ENCODE data around the gene ELL. TPM values are rescaled to one million over a fixed set of nuclear protein-coding genes. Genes with fewer than 3 reads are reported as not detected.
A peak's percentile ranks its signal among the peaks of the same experiment; 100 is the strongest.

The ELL gene
- polyA plus RNA-seq, 4 donors, result 8.6 to 12.2 (median 10.4) TPM

DNA sequence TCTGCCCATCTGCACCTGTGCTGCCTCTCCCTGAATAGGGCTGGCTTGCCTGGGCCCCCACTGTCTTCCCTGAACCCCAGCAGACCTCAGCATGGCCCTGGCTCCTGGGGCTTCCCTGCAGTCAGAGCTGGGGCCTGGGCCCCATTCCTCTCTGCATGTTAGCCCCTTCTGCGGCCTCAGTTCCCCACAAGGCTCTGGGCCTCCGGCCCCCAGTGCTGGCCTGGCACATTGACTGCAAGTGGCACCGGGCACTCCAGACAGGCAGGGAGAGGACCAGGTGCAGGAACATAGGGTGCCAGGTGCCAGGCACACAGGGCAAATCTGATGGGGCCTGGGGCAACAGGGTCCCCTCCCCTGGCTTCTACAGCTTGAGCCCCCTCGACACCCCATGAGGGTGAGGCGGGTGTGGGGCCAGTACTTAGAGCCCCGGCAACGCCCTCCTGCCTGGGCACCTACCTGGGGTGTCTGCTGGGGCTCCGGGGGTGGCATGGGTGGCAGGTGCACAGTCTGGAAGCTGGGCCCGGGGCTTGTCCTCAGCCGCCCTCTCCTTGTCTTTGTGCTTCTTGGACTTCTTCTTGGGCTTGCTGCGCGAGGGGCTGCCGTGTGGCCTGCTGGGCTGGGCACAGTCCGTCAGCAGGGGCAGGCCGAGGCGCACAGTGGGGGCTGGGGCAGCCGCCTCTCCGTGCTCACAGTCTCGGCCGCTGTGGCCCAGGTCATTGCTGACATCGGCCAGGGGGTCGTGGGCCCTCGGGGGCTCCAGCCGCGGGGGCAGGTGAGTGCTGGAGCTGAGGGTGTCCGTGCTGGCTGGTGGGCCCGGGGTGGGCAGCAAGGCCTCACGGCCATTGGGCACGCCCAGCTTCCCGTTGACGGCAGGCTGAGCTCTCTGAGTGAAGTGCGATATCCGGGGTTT, 71.6 kb downstream of the ELL start:
- 72 to 77% (median 74%) methylated on average over 29 to 33 of the region's 33 CpGs for whole genome bisulfite sequencing, 3 donors
- FAIRE-seq (no peak), DNase-seq (no peak)
- peaks cover 8 to 89% (median 18%) of the 10 kb centered on the region in 3 donors for H3K36me3 ChIP-seq (ENCODE audit: control insufficient read depth in 3 of 3, insufficient read depth in 2 of 3, low read depth in 1 of 3, low read length in 3 of 3)
- H3K4me1 ChIP-seq (ENCODE audit: control insufficient read depth in 3 of 3, insufficient read depth in 2 of 3, low read depth in 1 of 3, low read length in 2 of 3), result peaks cover 0 to 17% (median 2%) of the 10 kb centered on the region in 3 donors
- H3K27me3 ChIP-seq (ENCODE audit: control insufficient read depth in 3 of 3, insufficient read depth in 3 of 3, low read length in 3 of 3), result no peaks in the 10 kb centered on the region
- H3K27ac ChIP-seq (ENCODE audit: low read depth in 1 of 3, low read length in 2 of 3), result no peak overlapping the region
- no peaks in the 10 kb centered on the region for H3K9me3 ChIP-seq (ENCODE audit: control insufficient read depth in 2 of 2, insufficient read depth in 1 of 2, low read depth in 1 of 2, low read length in 1 of 2)
- no peak overlapping the region for H3K4me3 ChIP-seq (ENCODE audit: low read depth in 1 of 3, low read length in 3 of 3)

GRCh38 chr19:18449552-18449951, 72.3 kb downstream of the ELL start:
- no peak overlapping the region for H3K27ac ChIP-seq (ENCODE audit: low read depth in 1 of 3, low read length in 2 of 3)
- FAIRE-seq, result no peak
- H3K4me3 ChIP-seq (ENCODE audit: low read depth in 1 of 3, low read length in 3 of 3), result no peak overlapping the region
- peaks cover 0 to 24% (median 2%) of the 10 kb centered on the region in 3 donors for H3K4me1 ChIP-seq (ENCODE audit: control insufficient read depth in 3 of 3, insufficient read depth in 2 of 3, low read depth in 1 of 3, low read length in 2 of 3)
- peaks cover 11 to 91% (median 20%) of the 10 kb centered on the region in 3 donors for H3K36me3 ChIP-seq (ENCODE audit: control insufficient read depth in 3 of 3, insufficient read depth in 2 of 3, low read depth in 1 of 3, low read length in 3 of 3)
- WGBS, 3 donors, result 94 to 98% (median 94%) methylated on average over 14 of the region's 14 CpGs
- no peaks in the 10 kb centered on the region for H3K27me3 ChIP-seq (ENCODE audit: control insufficient read depth in 3 of 3, insufficient read depth in 3 of 3, low read length in 3 of 3)
- no peaks in the 10 kb centered on the region for H3K9me3 ChIP-seq (ENCODE audit: control insufficient read depth in 2 of 2, insufficient read depth in 1 of 2, low read depth in 1 of 2, low read length in 1 of 2)
- DNase-seq, result no peak

GRCh38 chr19:18446811-18447359, 75.0 kb downstream of the ELL start:
- DNase-seq (no peak), FAIRE-seq (no peak)
- Histone ChIP-seq H3K36me3 (ENCODE audit: control insufficient read depth in 3 of 3, insufficient read depth in 2 of 3, low read depth in 1 of 3, low read length in 3 of 3) (peaks cover 11 to 92% (median 23%) of the 10 kb centered on the region in 3 donors), H3K27ac (ENCODE audit: low read depth in 1 of 3, low read length in 2 of 3) (no peak overlapping the region), H3K4me1 (ENCODE audit: control insufficient read depth in 3 of 3, insufficient read depth in 2 of 3, low read depth in 1 of 3, low read length in 2 of 3) (peaks cover 0 to 30% (median 2%) of the 10 kb centered on the region in 3 donors), H3K9me3 (ENCODE audit: control insufficient read depth in 2 of 2, insufficient read depth in 1 of 2, low read depth in 1 of 2, low read length in 1 of 2) (no peaks in the 10 kb centered on the region), H3K27me3 (ENCODE audit: control insufficient read depth in 3 of 3, insufficient read depth in 3 of 3, low read length in 3 of 3) (no peaks in the 10 kb centered on the region), H3K4me3 (ENCODE audit: low read depth in 1 of 3, low read length in 3 of 3) (no peak overlapping the region)
- 81 to 94% (median 93%) methylated on average over 11 to 12 of the region's 12 CpGs for WGBS, 3 donors

DNA sequence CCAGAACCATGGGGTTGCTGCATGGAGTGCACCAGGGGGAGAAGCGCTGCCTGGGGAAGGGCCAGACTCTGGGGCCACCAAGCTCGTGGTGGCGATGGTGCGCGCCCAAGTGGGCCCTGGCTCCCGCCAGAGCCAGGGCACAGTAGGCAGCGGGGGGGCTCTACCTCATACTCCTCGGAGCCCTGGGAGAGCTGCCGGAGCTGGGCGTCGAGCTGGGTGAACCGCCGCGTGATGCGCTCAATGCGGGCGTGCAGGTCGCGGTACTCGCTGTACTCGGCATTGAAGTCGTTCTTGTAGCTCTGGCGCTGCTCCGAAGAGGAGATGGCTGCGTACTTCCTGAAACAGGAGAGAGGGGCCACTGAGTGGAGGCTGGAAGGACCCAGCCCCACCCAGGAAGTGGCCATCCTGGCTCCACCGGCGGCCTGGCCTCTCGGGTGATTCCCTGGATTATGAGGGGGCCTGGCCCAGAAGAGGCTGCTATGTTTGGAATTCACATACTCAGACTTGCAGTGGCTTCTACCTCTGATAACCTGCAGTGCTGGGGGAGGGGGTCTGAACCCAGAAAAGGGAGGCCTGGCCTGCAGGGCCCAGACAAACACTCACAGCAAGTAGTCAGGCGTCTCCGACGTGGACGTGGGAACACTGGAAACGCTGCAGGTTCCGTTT, 75.6 kb downstream of the ELL start:
- H3K4me3 ChIP-seq (ENCODE audit: low read depth in 1 of 3, low read length in 3 of 3), result no peak overlapping the region
- H3K4me1 ChIP-seq (ENCODE audit: control insufficient read depth in 3 of 3, insufficient read depth in 2 of 3, low read depth in 1 of 3, low read length in 2 of 3), result peaks cover 0 to 33% (median 2%) of the 10 kb centered on the region in 3 donors
- DNase-seq, result no peak
- FAIRE-seq, result no peak
- peaks cover 11 to 86% (median 23%) of the 10 kb centered on the region in 3 donors for H3K36me3 ChIP-seq (ENCODE audit: control insufficient read depth in 3 of 3, insufficient read depth in 2 of 3, low read depth in 1 of 3, low read length in 3 of 3)
- H3K9me3 ChIP-seq (ENCODE audit: control insufficient read depth in 2 of 2, insufficient read depth in 1 of 2, low read depth in 1 of 2, low read length in 1 of 2), result no peaks in the 10 kb centered on the region
- WGBS, 3 donors, result 89 to 94% (median 90%) methylated on average over 34 of the region's 34 CpGs
- H3K27me3 ChIP-seq (ENCODE audit: control insufficient read depth in 3 of 3, insufficient read depth in 3 of 3, low read length in 3 of 3), result no peaks in the 10 kb centered on the region
- no peak overlapping the region for H3K27ac ChIP-seq (ENCODE audit: low read depth in 1 of 3, low read length in 2 of 3)

GRCh38 chr19:18445262-18445948, 76.5 kb downstream of the ELL start:
- Histone ChIP-seq H3K27ac (ENCODE audit: low read depth in 1 of 3, low read length in 2 of 3) (peak overlapping the region in 1 of 3 donors; percentile 43), H3K36me3 (ENCODE audit: control insufficient read depth in 3 of 3, insufficient read depth in 2 of 3, low read depth in 1 of 3, low read length in 3 of 3) (peaks cover 9 to 77% (median 19%) of the 10 kb centered on the region in 3 donors), H3K9me3 (ENCODE audit: control insufficient read depth in 2 of 2, insufficient read depth in 1 of 2, low read depth in 1 of 2, low read length in 1 of 2) (no peaks in the 10 kb centered on the region), H3K27me3 (ENCODE audit: control insufficient read depth in 3 of 3, insufficient read depth in 3 of 3, low read length in 3 of 3) (no peaks in the 10 kb centered on the region), H3K4me1 (ENCODE audit: control insufficient read depth in 3 of 3, insufficient read depth in 2 of 3, low read depth in 1 of 3, low read length in 2 of 3) (peaks cover 0 to 35% (median 0%) of the 10 kb centered on the region in 3 donors), H3K4me3 (ENCODE audit: low read depth in 1 of 3, low read length in 3 of 3) (no peak overlapping the region)
- DNase-seq, result peak in 1 of 2 donors; percentile 67
- FAIRE-seq, result no peak
- WGBS, 3 donors, result 61 to 65% (median 64%) methylated on average over 13 to 15 of the region's 15 CpGs

- DNase-seq (no peak), FAIRE-seq (no peak)
- H3K36me3 ChIP-seq (ENCODE audit: control insufficient read depth in 3 of 3, insufficient read depth in 2 of 3, low read depth in 1 of 3, low read length in 3 of 3), result peaks cover 6 to 69% (median 14%) of the 10 kb centered on the region in 3 donors
- H3K4me3 ChIP-seq (ENCODE audit: low read depth in 1 of 3, low read length in 3 of 3), result no peak overlapping the region
- no peaks in the 10 kb centered on the region for H3K9me3 ChIP-seq (ENCODE audit: control insufficient read depth in 2 of 2, insufficient read depth in 1 of 2, low read depth in 1 of 2, low read length in 1 of 2)
- peaks cover 0 to 43% (median 0%) of the 10 kb centered on the region in 3 donors for H3K4me1 ChIP-seq (ENCODE audit: control insufficient read depth in 3 of 3, insufficient read depth in 2 of 3, low read depth in 1 of 3, low read length in 2 of 3)
- H3K27me3 ChIP-seq (ENCODE audit: control insufficient read depth in 3 of 3, insufficient read depth in 3 of 3, low read length in 3 of 3), result no peaks in the 10 kb centered on the region
- 91 to 95% (median 95%) methylated on average over 19 of the region's 19 CpGs for WGBS, 3 donors
- H3K27ac ChIP-seq (ENCODE audit: low read depth in 1 of 3, low read length in 2 of 3), result no peak overlapping the region
Observed at GRCh38 chr19:18444513-18444912, 77.4 kb downstream of the ELL start.

DNA sequence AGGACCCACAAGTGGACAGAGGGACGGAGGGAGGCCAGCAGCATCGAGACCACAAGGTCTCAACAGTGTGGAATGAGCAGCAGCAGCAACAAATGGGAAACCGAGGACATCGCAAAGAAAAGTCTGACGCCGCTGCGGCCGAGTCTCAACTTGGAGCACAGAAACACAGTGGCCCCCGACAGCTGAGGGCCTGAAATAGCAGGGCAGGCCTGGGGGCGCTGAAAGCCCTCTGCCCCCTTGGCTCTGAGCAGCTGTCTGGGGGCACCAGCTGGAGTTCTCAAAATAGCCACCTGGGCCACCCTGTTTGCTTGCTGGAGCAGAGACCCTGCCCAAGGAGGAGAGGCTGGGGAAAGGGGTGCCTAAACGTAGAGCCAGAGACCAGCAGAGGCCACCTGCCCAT, 78.0 kb downstream of the ELL start:
- no peaks in the 10 kb centered on the region for H3K9me3 ChIP-seq (ENCODE audit: control insufficient read depth in 2 of 2, insufficient read depth in 1 of 2, low read depth in 1 of 2, low read length in 1 of 2)
- DNase-seq (no peak), FAIRE-seq (no peak)
- no peak overlapping the region for H3K4me3 ChIP-seq (ENCODE audit: low read depth in 1 of 3, low read length in 3 of 3)
- H3K27ac ChIP-seq (ENCODE audit: low read depth in 1 of 3, low read length in 2 of 3), result no peak overlapping the region
- no peaks in the 10 kb centered on the region for H3K27me3 ChIP-seq (ENCODE audit: control insufficient read depth in 3 of 3, insufficient read depth in 3 of 3, low read length in 3 of 3)
- 92 to 95% (median 94%) methylated on average over 11 of the region's 11 CpGs for WGBS, 3 donors
- peaks cover 0 to 47% (median 0%) of the 10 kb centered on the region in 3 donors for H3K4me1 ChIP-seq (ENCODE audit: control insufficient read depth in 3 of 3, insufficient read depth in 2 of 3, low read depth in 1 of 3, low read length in 2 of 3)
- peaks cover 6 to 62% (median 12%) of the 10 kb centered on the region in 3 donors for H3K36me3 ChIP-seq (ENCODE audit: control insufficient read depth in 3 of 3, insufficient read depth in 2 of 3, low read depth in 1 of 3, low read length in 3 of 3)

DNA sequence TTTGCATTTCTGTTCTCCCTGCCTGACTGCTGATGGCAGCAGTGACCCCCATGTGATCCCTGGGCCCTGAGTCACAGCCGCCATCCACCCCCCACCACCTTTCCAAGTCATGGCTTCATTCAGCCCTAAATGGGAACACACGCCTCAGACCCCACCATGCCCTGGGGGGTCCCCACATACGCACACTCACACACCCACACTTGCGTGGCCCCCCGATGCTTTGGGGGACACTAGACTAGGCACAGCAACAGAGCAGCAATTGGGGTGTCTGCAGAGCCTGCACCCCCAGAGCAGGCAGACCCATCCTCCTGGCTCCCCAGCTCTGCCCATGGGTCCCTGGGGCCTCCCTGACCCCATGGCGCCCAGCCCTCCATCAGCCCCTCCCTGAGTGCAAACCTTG, 78.5 kb downstream of the ELL start:
- no peaks in the 10 kb centered on the region for H3K9me3 ChIP-seq (ENCODE audit: control insufficient read depth in 2 of 2, insufficient read depth in 1 of 2, low read depth in 1 of 2, low read length in 1 of 2)
- WGBS, 3 donors, result 94 to 97% (median 96%) methylated on average over 6 of the region's 6 CpGs
- peaks cover 0 to 51% (median 0%) of the 10 kb centered on the region in 3 donors for H3K4me1 ChIP-seq (ENCODE audit: control insufficient read depth in 3 of 3, insufficient read depth in 2 of 3, low read depth in 1 of 3, low read length in 2 of 3)
- DNase-seq (no peak), FAIRE-seq (no peak)
- no peak overlapping the region for H3K4me3 ChIP-seq (ENCODE audit: low read depth in 1 of 3, low read length in 3 of 3)
- H3K36me3 ChIP-seq (ENCODE audit: control insufficient read depth in 3 of 3, insufficient read depth in 2 of 3, low read depth in 1 of 3, low read length in 3 of 3), result peaks cover 6 to 57% (median 12%) of the 10 kb centered on the region in 3 donors
- H3K27me3 ChIP-seq (ENCODE audit: control insufficient read depth in 3 of 3, insufficient read depth in 3 of 3, low read length in 3 of 3), result no peaks in the 10 kb centered on the region
- no peak overlapping the region for H3K27ac ChIP-seq (ENCODE audit: low read depth in 1 of 3, low read length in 2 of 3)

Measured in small intestine (tissue), 7 donors.